Measurements from ENCODE around the gene ADAT2. TPM values are rescaled to one million over a fixed set of nuclear protein-coding genes. Genes with fewer than 3 reads are reported as not detected.

Gene ADAT2
- total and polyA plus RNA-seq, 2 of the 13 experiments (the other 11 are each of a cell fraction or from before 2014, with no cell fraction given): 10.5 to 18.3 TPM

DNA sequence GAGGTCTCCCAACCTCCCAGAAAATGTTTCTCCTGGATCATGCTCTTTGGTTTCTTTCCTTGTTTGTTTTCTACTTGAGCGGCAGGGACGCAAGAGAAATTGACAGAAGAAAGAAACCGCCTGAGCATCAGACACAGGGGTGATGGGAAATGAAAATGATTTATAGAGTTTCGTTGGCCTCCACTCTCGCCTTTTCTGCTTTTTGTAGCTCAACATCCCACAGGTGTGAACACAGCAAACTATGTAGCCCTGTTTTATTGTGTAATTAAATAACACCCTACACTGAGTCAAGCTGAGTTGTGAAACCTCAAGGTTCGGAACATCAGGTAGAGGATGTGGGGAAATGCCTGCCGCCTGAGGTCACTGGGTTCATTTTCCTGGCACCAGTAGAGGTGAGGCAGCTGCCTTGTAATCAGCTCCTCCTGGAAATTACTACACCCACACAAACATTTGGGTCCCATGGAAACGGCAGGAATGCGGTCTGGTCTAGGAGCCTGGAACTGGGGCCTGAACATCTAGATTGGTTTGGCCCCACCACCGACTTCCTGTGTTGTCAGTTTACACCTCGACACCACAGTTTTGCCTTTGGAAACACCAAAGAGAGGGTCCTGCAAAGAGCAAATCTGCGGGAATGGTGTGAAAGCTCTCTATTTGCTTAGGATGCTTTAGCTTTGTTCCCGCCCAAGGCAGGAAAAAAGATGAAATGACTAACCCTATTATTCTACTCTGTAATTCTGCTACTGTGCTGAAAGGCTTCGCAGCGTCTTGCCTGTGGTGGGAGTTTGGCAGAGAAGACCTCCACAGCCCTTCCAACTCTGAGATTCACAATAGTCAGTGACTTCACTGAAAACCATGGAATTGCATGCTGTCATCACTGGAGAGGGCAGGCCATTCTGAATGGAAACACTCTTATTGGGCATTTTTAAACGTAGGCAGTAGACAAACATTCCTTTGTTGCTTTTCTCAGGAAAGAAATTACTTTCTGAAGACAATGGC is 53.0 kb downstream of the ADAT2 start (continued):
- no peak for TF ChIP-seq GPN1 (CRISPR knock-in tag; IDR thresholded peaks at IDR 0.05; ENCODE audit: borderline replicate concordance)
- TF ChIP-seq ZNF761 (CRISPR knock-in tag; conservative IDR thresholded peaks at IDR 0.05): peak; percentile 87; the same call in 1 of the 2 replicates
- no peak for TF ChIP-seq ZBTB43 (CRISPR knock-in tag; conservative IDR thresholded peaks at IDR 0.05)
- no peak for TF ChIP-seq RBFOX2 (IDR thresholded peaks at IDR 0.05; ENCODE audit: low read depth, low read length)
- TF ChIP-seq ZFP1 (CRISPR knock-in tag; IDR thresholded peaks at IDR 0.05): no peak; the same call in 1 of the 2 replicates
- TF ChIP-seq ATF7 (IDR thresholded peaks at IDR 0.05): peak; percentile 82
- peak; percentile 98 for TF ChIP-seq ATF7 (CRISPR knock-in tag; IDR thresholded peaks at IDR 0.05)
- no peak for TF ChIP-seq CENPX (CRISPR knock-in tag; IDR thresholded peaks at IDR 0.05)
- TF ChIP-seq ISL2 (CRISPR knock-in tag; IDR thresholded peaks at IDR 0.05): peak; percentile 79
- peak; percentile 64; the same call in 1 of the 2 replicates for TF ChIP-seq HNF4G (IDR thresholded peaks at IDR 0.05; ENCODE audit: borderline replicate concordance, low read depth, low read length)
- peak; percentile 48; the same call in 1 of the 2 replicates for TF ChIP-seq HNF4G (CRISPR knock-in tag; IDR thresholded peaks at IDR 0.05; ENCODE audit: borderline replicate concordance, low read depth)
- no peak for TF ChIP-seq ATM (IDR thresholded peaks at IDR 0.05; ENCODE audit: borderline replicate concordance)
- no peak for TF ChIP-seq SRSF4 (IDR thresholded peaks at IDR 0.05; ENCODE audit: low read depth, low read length, poor library complexity, severe bottlenecking)
- TF ChIP-seq HNF4A (CRISPR knock-in tag; IDR thresholded peaks at IDR 0.05): peak; percentile 84
- TF ChIP-seq SIX4 (CRISPR knock-in tag; IDR thresholded peaks at IDR 0.05): peak; percentile 83
- no peak for TF ChIP-seq XBP1 (CRISPR knock-in tag; IDR thresholded peaks at IDR 0.05)
- peak; percentile 86 for TF ChIP-seq DPF2 (CRISPR knock-in tag; IDR thresholded peaks at IDR 0.05; ENCODE audit: borderline replicate concordance, low read depth)
- peak in 1 of 2 experiments; percentile 91; a peak in 2 of 4 replicates for TF ChIP-seq KLF16 (CRISPR knock-in tag; IDR thresholded peaks at IDR 0.05)
- TF ChIP-seq, protein P1, sequence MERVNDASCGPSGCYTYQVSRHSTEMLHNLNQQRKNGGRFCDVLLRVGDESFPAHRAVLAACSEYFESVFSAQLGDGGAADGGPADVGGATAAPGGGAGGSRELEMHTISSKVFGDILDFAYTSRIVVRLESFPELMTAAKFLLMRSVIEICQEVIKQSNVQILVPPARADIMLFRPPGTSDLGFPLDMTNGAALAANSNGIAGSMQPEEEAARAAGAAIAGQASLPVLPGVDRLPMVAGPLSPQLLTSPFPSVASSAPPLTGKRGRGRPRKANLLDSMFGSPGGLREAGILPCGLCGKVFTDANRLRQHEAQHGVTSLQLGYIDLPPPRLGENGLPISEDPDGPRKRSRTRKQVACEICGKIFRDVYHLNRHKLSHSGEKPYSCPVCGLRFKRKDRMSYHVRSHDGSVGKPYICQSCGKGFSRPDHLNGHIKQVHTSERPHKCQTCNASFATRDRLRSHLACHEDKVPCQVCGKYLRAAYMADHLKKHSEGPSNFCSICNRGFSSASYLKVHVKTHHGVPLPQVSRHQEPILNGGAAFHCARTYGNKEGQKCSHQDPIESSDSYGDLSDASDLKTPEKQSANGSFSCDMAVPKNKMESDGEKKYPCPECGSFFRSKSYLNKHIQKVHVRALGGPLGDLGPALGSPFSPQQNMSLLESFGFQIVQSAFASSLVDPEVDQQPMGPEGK (CRISPR knock-in tag; IDR thresholded peaks at IDR 0.05): peak; percentile 40
- no peak for TF ChIP-seq MNT (IDR thresholded peaks at IDR 0.05)
- no peak for TF ChIP-seq SRSF9 (IDR thresholded peaks at IDR 0.05; ENCODE audit: borderline replicate concordance, insufficient read depth, low read depth, low read length, poor library complexity, severe bottlenecking)
- TF ChIP-seq NR1H2 (CRISPR knock-in tag; IDR thresholded peaks at IDR 0.05; ENCODE audit: borderline replicate concordance, low read depth): no peak
- TF ChIP-seq, protein P2, sequence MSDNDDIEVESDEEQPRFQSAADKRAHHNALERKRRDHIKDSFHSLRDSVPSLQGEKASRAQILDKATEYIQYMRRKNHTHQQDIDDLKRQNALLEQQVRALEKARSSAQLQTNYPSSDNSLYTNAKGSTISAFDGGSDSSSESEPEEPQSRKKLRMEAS (IDR thresholded peaks at IDR 0.05): peak; percentile 53
- TF ChIP-seq ZNF20 (CRISPR knock-in tag; IDR thresholded peaks at IDR 0.05): no peak
- peak; percentile 38; the same call in 1 of the 2 replicates for TF ChIP-seq MYC (CRISPR knock-in tag; IDR thresholded peaks at IDR 0.05; ENCODE audit: borderline replicate concordance)
- TF ChIP-seq SMARCC2 (IDR thresholded peaks at IDR 0.05): no peak
